ENCODE measurements around the gene EEFSEC. TPM values are rescaled to one million over a fixed set of nuclear protein-coding genes. Genes with fewer than 3 reads are reported as not detected.

Gene EEFSEC
- polyA plus RNA-seq, 3 donors from 2014 or later: 14.5 to 26.9 (median 26.1) TPM

DNA sequence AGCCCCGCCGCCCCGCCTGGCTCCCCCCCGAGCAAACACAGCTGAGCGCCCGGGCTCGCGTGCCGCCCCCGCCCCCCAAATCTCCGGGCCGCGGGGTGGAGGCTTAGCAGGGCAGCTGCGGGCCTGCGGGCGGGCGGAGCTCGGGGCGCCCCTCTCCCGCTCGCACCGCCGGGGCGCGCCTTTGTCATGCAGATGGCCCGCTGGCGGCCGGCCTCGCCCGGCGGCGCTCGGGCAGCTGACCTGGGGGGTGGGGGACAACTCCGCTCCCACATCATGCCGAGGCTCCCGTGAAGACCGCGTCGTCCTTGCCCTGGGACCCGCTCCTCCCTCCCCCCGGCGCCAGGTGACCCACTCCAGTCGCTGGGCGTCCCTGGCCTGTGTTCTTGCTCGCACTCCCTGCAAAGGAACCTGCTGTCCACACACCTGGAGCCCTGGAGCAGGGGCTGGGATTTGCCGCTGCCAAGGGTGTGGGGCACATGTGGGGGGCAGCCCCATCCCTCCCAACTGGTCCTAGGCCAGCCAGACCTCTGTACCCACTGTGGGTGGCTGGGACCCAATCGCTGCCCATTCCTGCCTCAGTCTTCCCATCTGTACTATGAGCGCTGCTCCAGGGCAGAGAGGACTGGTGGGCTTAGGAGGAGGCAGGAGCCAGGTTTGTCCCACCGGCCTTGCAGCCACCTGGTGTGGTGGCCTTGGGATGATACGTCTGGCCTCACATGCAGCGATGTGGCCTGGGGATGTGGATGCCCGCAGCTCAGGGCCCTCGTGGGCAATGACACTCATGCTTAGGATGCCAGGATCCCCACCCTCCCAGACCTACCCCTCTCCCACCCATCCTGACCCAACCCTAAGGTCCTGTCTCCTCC lies 279.9 kb downstream of the EEFSEC start:
- no peak for DNase-seq
- Mint-ChIP-seq H3K4me1 (peaks cover 0 to 7% of the 10 kb centered on the region in 2 donors), H3K36me3 (peaks cover 0 to 4% (median 4%) of the 10 kb centered on the region in 3 donors), H3K4me3 (no peak overlapping the region), H3K27ac (no peak overlapping the region), H3K9me3 (no peaks in the 10 kb centered on the region), H3K27me3 (ENCODE audit: low read depth in 3 of 3) (peaks cover 6 to 20% (median 16%) of the 10 kb centered on the region in 3 donors)

GRCh38 chr3:128433837-128434165 lies 280.5 kb downstream of the EEFSEC start:
- H3K9me3 Mint-ChIP-seq: no peaks in the 10 kb centered on the region
- H3K4me3 Mint-ChIP-seq: no peak overlapping the region
- no peak overlapping the region for H3K27ac Mint-ChIP-seq
- H3K36me3 Mint-ChIP-seq: peaks cover 0 to 4% (median 4%) of the 10 kb centered on the region in 3 donors
- DNase-seq: no peak
- peaks cover 6 to 19% (median 16%) of the 10 kb centered on the region in 3 donors for H3K27me3 Mint-ChIP-seq (ENCODE audit: low read depth in 3 of 3)
- H3K4me1 Mint-ChIP-seq: peaks cover 0 to 7% of the 10 kb centered on the region in 2 donors

DNA sequence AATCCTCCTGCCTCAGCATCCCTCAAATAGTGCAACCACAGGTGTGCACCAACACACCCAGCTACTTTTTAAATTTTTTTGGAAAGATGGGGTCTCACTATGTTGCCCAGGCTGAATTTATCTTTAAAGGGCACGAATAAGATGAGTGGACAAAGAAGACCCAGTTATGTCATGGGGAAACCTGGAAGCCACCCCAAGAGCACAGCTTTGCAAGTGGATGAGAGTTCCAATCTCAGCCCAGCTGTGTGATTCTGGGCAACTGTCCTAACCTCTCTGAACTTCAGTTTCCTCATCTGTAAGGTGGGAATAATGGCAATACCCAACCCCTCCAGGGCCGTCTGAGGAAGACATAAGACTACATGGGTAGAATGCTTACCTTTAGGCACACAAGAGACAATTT lies 281.2 kb downstream of the EEFSEC start:
- no peak for DNase-seq
- Mint-ChIP-seq H3K27me3 (ENCODE audit: low read depth in 3 of 3) (peaks cover 6 to 19% (median 16%) of the 10 kb centered on the region in 3 donors), H3K4me1 (peaks cover 0 to 7% of the 10 kb centered on the region in 2 donors), H3K36me3 (peaks cover 0 to 4% (median 4%) of the 10 kb centered on the region in 3 donors), H3K9me3 (no peaks in the 10 kb centered on the region), H3K27ac (no peak overlapping the region), H3K4me3 (no peak overlapping the region)

GRCh38 chr3:128435058-128435457 lies 281.8 kb downstream of the EEFSEC start:
- H3K4me1 Mint-ChIP-seq: peaks cover 0 to 7% of the 10 kb centered on the region in 2 donors
- H3K27ac Mint-ChIP-seq: no peak overlapping the region
- peaks cover 0 to 4% (median 4%) of the 10 kb centered on the region in 3 donors for H3K36me3 Mint-ChIP-seq
- peaks cover 6 to 16% (median 16%) of the 10 kb centered on the region in 3 donors for H3K27me3 Mint-ChIP-seq (ENCODE audit: low read depth in 3 of 3)
- no peaks in the 10 kb centered on the region for H3K9me3 Mint-ChIP-seq
- no peak for DNase-seq
- no peak overlapping the region for H3K4me3 Mint-ChIP-seq

GRCh38 chr3:128435561-128435960 lies 282.3 kb downstream of the EEFSEC start:
- Mint-ChIP-seq H3K4me1 (peaks cover 0 to 7% of the 10 kb centered on the region in 2 donors), H3K27me3 (ENCODE audit: low read depth in 3 of 3) (peaks cover 6 to 16% (median 14%) of the 10 kb centered on the region in 3 donors), H3K9me3 (no peaks in the 10 kb centered on the region), H3K36me3 (peaks cover 0 to 4% (median 4%) of the 10 kb centered on the region in 3 donors), H3K4me3 (no peak overlapping the region), H3K27ac (no peak overlapping the region)
- DNase-seq: no peak

DNA sequence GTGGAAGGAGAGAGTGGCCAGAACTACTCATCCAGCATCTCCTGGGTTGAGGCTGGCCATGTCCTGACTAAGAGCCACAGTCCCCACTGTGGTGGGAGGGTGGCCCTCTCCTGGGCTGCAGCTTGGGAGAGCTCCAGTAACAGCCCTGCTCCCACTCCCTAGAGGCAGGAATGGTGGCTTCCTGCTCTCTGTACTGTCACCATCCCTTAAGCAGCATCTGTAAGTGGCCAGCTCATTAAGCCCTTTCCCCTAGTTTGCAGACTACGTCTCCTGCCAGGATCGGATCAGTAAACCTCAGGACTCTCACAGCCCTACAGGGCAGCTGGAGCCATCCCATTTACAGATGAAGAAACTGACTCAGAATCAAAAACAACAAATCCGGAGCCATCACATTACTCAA lies 282.9 kb downstream of the EEFSEC start:
- no peak overlapping the region for H3K4me3 Mint-ChIP-seq
- peaks cover 0 to 4% (median 4%) of the 10 kb centered on the region in 3 donors for H3K36me3 Mint-ChIP-seq
- DNase-seq: no peak
- peaks cover 6 to 14% (median 9%) of the 10 kb centered on the region in 3 donors for H3K27me3 Mint-ChIP-seq (ENCODE audit: low read depth in 3 of 3)
- peaks cover 0 to 7% of the 10 kb centered on the region in 2 donors for H3K4me1 Mint-ChIP-seq
- H3K9me3 Mint-ChIP-seq: no peaks in the 10 kb centered on the region
- no peak overlapping the region for H3K27ac Mint-ChIP-seq

GRCh38 chr3:128438488-128439072 lies 285.3 kb downstream of the EEFSEC start:
- Mint-ChIP-seq H3K27ac (no peak overlapping the region), H3K4me3 (no peak overlapping the region), H3K9me3 (no peaks in the 10 kb centered on the region), H3K4me1 (no peaks in the 10 kb centered on the region), H3K27me3 (ENCODE audit: low read depth in 3 of 3) (peaks cover 2 to 12% (median 2%) of the 10 kb centered on the region in 3 donors), H3K36me3 (no peaks in the 10 kb centered on the region)
- no peak for DNase-seq

GRCh38 chr3:128439226-128439625 lies 285.9 kb downstream of the EEFSEC start:
- H3K27me3 Mint-ChIP-seq (ENCODE audit: low read depth in 3 of 3): peaks cover 2 to 7% (median 2%) of the 10 kb centered on the region in 3 donors
- no peak for DNase-seq
- no peak overlapping the region for H3K27ac Mint-ChIP-seq
- H3K36me3 Mint-ChIP-seq: no peaks in the 10 kb centered on the region
- no peaks in the 10 kb centered on the region for H3K4me1 Mint-ChIP-seq
- no peak overlapping the region for H3K4me3 Mint-ChIP-seq
- H3K9me3 Mint-ChIP-seq: no peaks in the 10 kb centered on the region

DNA sequence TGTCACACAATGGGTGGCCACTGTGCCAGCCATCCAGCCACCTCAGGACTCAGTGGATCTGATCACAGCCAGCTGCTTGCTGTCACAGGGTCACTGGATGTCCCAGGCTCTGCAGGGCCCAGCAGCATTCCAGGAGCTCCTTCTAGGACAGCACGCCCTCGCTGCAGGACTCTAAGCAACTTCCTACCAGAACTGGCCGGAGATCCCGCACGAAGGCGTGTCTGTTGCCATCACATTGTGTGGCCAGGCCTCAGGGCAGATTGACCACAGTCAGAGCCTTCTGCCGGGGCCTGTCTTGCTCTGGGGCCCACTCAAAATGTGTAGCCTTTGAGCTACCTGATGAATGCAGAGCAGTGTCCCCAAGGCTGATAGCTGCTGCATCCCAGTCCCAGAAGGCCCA lies 288.8 kb downstream of the EEFSEC start:
- Mint-ChIP-seq H3K27me3 (ENCODE audit: low read depth in 3 of 3) (peaks cover 2 to 9% (median 5%) of the 10 kb centered on the region in 3 donors), H3K4me3 (no peak overlapping the region), H3K36me3 (no peaks in the 10 kb centered on the region), H3K4me1 (peaks cover 0 to 3% of the 10 kb centered on the region in 2 donors), H3K9me3 (peaks cover 0 to 3% (median 0%) of the 10 kb centered on the region in 6 donors), H3K27ac (no peak overlapping the region)
- DNase-seq: no peak

- Mint-ChIP-seq H3K27me3 (ENCODE audit: low read depth in 3 of 3) (peaks cover 2 to 9% (median 5%) of the 10 kb centered on the region in 3 donors), H3K27ac (no peak overlapping the region), H3K36me3 (no peaks in the 10 kb centered on the region), H3K4me1 (peaks cover 0 to 3% of the 10 kb centered on the region in 2 donors), H3K4me3 (no peak overlapping the region), H3K9me3 (peaks cover 0 to 3% (median 0%) of the 10 kb centered on the region in 6 donors)
- DNase-seq: no peak
Measured at GRCh38 chr3:128442949-128443348, 289.7 kb downstream of the EEFSEC start.

- Mint-ChIP-seq H3K4me3 (no peak overlapping the region), H3K27ac (no peak overlapping the region), H3K27me3 (ENCODE audit: low read depth in 3 of 3) (peaks cover 2 to 11% (median 6%) of the 10 kb centered on the region in 3 donors), H3K4me1 (peaks cover 7 to 8% of the 10 kb centered on the region in 2 donors), H3K36me3 (no peaks in the 10 kb centered on the region), H3K9me3 (peaks cover 0 to 8% (median 0%) of the 10 kb centered on the region in 6 donors)
- DNase-seq: no peak
Measured at GRCh38 chr3:128443771-128444170, 290.5 kb downstream of the EEFSEC start.

GRCh38 chr3:128445357-128445756 lies 292.1 kb downstream of the EEFSEC start:
- Mint-ChIP-seq H3K27ac (peak overlapping the region in 5 of 6 donors; percentile 15 to 55 (median 30)), H3K4me3 (no peak overlapping the region), H3K9me3 (peaks cover 0 to 10% (median 0%) of the 10 kb centered on the region in 6 donors), H3K4me1 (peaks cover 10 to 12% of the 10 kb centered on the region in 2 donors), H3K36me3 (no peaks in the 10 kb centered on the region), H3K27me3 (ENCODE audit: low read depth in 3 of 3) (peaks cover 2 to 11% (median 6%) of the 10 kb centered on the region in 3 donors)
- DNase-seq: no peak

- H3K27ac Mint-ChIP-seq: peak overlapping the region in 1 of 6 donors; percentile 24
- peaks cover 0 to 10% (median 0%) of the 10 kb centered on the region in 6 donors for H3K9me3 Mint-ChIP-seq
- no peak overlapping the region for H3K4me3 Mint-ChIP-seq
- no peak for DNase-seq
- H3K36me3 Mint-ChIP-seq: no peaks in the 10 kb centered on the region
- peaks cover 3 to 11% (median 5%) of the 10 kb centered on the region in 3 donors for H3K27me3 Mint-ChIP-seq (ENCODE audit: low read depth in 3 of 3)
- peaks cover 10 to 12% of the 10 kb centered on the region in 2 donors for H3K4me1 Mint-ChIP-seq
Measured at GRCh38 chr3:128446821-128447220, 293.5 kb downstream of the EEFSEC start.

- no peak for DNase-seq
- Mint-ChIP-seq H3K36me3 (no peaks in the 10 kb centered on the region), H3K9me3 (peaks cover 0 to 10% (median 0%) of the 10 kb centered on the region in 6 donors), H3K4me3 (no peak overlapping the region), H3K27me3 (ENCODE audit: low read depth in 3 of 3) (peaks cover 2 to 11% (median 5%) of the 10 kb centered on the region in 3 donors), H3K27ac (no peak overlapping the region), H3K4me1 (peaks cover 10 to 12% of the 10 kb centered on the region in 2 donors)
Measured at GRCh38 chr3:128447561-128448013, 294.3 kb downstream of the EEFSEC start.

All from immature natural killer cell (primary cell).